Prostate gland (tissue), 2 donors: ENCODE data around the gene CREB3L1. TPM values are rescaled to one million over a fixed set of nuclear protein-coding genes. Genes with fewer than 3 reads are reported as not detected.

Experiments used
- DNase-seq: peaks from one replicate; pipeline ENCODE4 v3.0.0-alpha.2; 2019; ENCODE audit warnings: low spot score
- H3K27ac ChIP-seq, 2 donors: fragments of 200-600 bp; sonication (generic); 2 replicates each; pipeline ENCODE4 v1.5.1; 2017 to 2019
- H3K27me3 ChIP-seq: fragments of 200-600 bp; sonication (generic); replicated peaks from 2 replicates; pipeline ENCODE4 v1.5.1; 2019; ENCODE audit not compliant: insufficient read depth
- H3K36me3 ChIP-seq, 2 donors: fragments of 200-600 bp; sonication (generic); 1 replicate in 1 of 2; 2 replicates in 1 of 2; pipeline versions ENCODE4 v1.5.1 to v1.8.1; 2017 to 2019
- H3K4me1 ChIP-seq: fragments of 200-600 bp; sonication (generic); replicated peaks from 2 replicates; pipeline ENCODE4 v1.5.1; 2019
- H3K4me3 ChIP-seq, 2 donors: fragments of 200-600 bp; sonication (generic); 2 replicates each; pipeline ENCODE4 v1.5.1; 2017 to 2019
- H3K9me3 ChIP-seq: fragments of 200-600 bp; sonication (generic); 2 replicates; pipeline ENCODE4 v1.5.1; 2017
- POLR2A ChIP-seq: fragments of 450-650 bp; IDR thresholded peaks from one replicate; pipeline ENCODE4 v1.6.1; 2016; ENCODE audit warnings: antibody characterized with exemption, mild to moderate bottlenecking
- POLR2AphosphoS5 ChIP-seq: sonication (generic); formaldehyde crosslinking; IDR thresholded peaks from one replicate; pipeline ENCODE4 v1.6.1; 2017; ENCODE audit warnings: antibody characterized with exemption
- WGBS: methylation state at CpG from one replicate; pipeline ENCODE4 v1.1.5; 2018; 5-methylcytosine and 5-hydroxymethylcytosine counted together
- intact Hi-C: fragments of 100-400 bp; cut with DNase I; formaldehyde crosslinking; loops from one replicate; pipeline ENCODE4 v1.14.2; 2022
- total RNA-seq, 2 donors: library from RNA; depleted of rRNA; stranded (reverse); fragments of >200 nt; gene quantifications; one replicate each; pipeline ENCODE4 v1.1.0, GENCODE V29; 2016
- TF ChIP-seq, protein P1 (sequence below), 4 experiments: fragments of 200-600 bp in 2 of 4; fragments of 450-650 bp in 2 of 4; sonication (generic) in 2 of 4; IDR thresholded peaks; 1 replicate in 3 of 4; 2 replicates in 1 of 4; pipeline ENCODE4 v1.5.1; 2016 to 2019; ENCODE audit warnings: antibody characterized with exemption in 4 of 4, mild to moderate bottlenecking in 2 of 4, moderate library complexity in 2 of 4

Gene CREB3L1
- total RNA-seq, 2 donors from 2014 or later = 41.0 to 47.0 TPM

DNA sequence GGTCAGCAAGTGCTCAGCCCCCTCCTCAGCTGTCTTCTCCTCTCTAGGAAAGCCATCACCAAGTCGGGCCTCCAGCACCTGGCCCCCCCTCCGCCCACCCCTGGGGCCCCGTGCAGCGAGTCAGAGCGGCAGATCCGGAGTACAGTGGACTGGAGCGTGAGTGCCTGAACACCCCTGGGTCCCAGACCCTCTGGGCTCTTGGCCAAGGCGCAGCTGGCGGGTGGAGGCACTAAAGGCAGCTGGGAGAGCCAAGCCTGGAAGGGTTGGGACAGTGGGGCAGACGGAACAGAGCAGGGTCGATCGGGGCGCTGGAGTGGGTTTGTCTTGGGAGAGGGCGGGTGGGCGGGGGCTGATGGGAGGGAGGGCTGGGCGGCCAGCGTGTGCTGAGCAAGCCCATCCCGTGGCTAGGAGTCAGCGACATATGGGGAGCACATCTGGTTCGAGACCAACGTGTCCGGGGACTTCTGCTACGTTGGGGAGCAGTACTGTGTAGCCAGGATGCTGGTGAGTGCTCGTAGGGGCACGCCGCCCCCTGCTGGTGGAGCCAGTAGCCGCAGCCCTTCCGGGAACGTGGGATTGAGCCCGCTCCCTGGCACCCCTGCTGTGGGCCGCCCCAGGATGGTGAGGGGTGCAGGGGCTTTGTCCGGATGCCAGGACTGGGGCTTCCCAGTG, 89.9 kb downstream of the CREB3L1 start:
- DNase-seq = peak; percentile 50
- Histone ChIP-seq H3K4me1 (no peaks in the 10 kb centered on the region), H3K9me3 (no peaks in the 10 kb centered on the region), H3K27ac (no peak overlapping the region), H3K27me3 (no peaks in the 10 kb centered on the region), H3K36me3 (no peaks in the 10 kb centered on the region), H3K4me3 (no peak overlapping the region)
- TF ChIP-seq POLR2A = no peak
- TF ChIP-seq, protein P1, sequence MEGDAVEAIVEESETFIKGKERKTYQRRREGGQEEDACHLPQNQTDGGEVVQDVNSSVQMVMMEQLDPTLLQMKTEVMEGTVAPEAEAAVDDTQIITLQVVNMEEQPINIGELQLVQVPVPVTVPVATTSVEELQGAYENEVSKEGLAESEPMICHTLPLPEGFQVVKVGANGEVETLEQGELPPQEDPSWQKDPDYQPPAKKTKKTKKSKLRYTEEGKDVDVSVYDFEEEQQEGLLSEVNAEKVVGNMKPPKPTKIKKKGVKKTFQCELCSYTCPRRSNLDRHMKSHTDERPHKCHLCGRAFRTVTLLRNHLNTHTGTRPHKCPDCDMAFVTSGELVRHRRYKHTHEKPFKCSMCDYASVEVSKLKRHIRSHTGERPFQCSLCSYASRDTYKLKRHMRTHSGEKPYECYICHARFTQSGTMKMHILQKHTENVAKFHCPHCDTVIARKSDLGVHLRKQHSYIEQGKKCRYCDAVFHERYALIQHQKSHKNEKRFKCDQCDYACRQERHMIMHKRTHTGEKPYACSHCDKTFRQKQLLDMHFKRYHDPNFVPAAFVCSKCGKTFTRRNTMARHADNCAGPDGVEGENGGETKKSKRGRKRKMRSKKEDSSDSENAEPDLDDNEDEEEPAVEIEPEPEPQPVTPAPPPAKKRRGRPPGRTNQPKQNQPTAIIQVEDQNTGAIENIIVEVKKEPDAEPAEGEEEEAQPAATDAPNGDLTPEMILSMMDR (IDR thresholded peaks at IDR 0.05) = peak; percentile 89 to 93 (median 92)
- TF ChIP-seq POLR2AphosphoS5 = peak; percentile 26
- intact Hi-C loops = no loop called here
- 30% methylated on average over 28 of the region's 32 CpGs for WGBS

DNA sequence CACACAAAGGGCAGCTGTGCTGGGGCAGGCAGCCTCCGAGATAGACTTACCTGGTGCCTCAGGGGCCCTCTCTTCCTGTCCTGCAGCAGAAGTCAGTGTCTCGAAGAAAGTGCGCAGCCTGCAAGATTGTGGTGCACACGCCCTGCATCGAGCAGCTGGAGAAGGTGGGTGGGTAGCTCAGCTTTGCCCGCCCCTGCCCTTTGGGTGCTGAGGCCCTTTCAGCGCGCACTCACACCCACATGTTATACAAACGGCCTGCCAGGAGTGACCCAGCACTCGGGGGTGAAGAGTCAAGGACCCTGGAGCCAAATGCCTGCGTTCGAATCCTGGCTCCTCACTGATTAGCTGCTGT, 90.4 kb downstream of the CREB3L1 start:
- WGBS = 76% methylated on average over 11 of the region's 12 CpGs
- TF ChIP-seq POLR2AphosphoS5 = no peak
- TF ChIP-seq POLR2A = no peak
- TF ChIP-seq, protein P1 (IDR thresholded peaks at IDR 0.05) = no peak
- intact Hi-C loops = loop anchor here (2.0 kb wide), 1 partner anchor 21 kb away; the partner anchor contains the start of gene DGKZ
- Histone ChIP-seq H3K4me3 (no peak overlapping the region), H3K36me3 (no peaks in the 10 kb centered on the region), H3K9me3 (no peaks in the 10 kb centered on the region), H3K4me1 (no peaks in the 10 kb centered on the region), H3K27me3 (no peaks in the 10 kb centered on the region), H3K27ac (no peak overlapping the region)
- no peak for DNase-seq

DNA sequence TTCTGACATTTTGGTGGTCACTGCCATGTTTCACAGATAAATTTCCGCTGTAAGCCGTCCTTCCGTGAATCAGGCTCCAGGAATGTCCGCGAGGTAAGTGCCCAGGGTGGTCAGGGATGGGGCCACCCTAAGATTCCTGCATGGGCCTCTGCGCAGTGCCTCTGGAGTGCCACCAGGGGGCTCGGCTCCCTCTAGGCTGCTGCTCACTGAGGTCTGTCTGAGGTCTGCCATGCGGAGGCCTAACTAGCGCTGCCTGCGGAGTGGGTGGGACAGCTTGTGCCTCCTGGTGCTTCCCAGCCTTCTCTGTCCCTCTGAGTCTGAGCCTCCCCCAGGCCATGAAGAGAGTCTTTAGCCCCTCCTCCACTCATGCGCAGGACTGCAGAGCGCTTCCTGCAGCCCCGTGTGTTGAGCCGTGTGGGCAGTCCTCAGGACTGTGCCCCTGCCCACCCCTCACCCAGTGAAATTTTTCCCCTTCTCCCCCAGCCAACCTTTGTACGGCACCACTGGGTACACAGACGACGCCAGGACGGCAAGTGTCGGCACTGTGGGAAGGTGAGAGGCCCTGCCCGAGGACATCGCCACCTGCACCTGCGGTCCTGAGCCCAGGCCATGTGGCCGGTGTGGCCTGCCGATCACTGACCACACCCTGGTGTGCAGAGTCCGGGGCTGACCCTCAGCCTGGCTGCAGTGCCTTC, 92.1 kb downstream of the CREB3L1 start:
- no peak for DNase-seq
- no peak for TF ChIP-seq POLR2AphosphoS5
- TF ChIP-seq, protein P1 (IDR thresholded peaks at IDR 0.05) = peak; percentile 49 to 85 (median 58)
- H3K27me3 ChIP-seq = no peaks in the 10 kb centered on the region
- H3K4me3 ChIP-seq = no peak overlapping the region
- no peaks in the 10 kb centered on the region for H3K4me1 ChIP-seq
- H3K36me3 ChIP-seq = peaks cover 0 to 4% of the 10 kb centered on the region in 2 donors
- no peaks in the 10 kb centered on the region for H3K9me3 ChIP-seq
- WGBS = 63% methylated on average over 25 of the region's 25 CpGs
- intact Hi-C loops = loop anchor here (2.0 kb wide), 1 partner anchor 23 kb away; the partner anchor contains the start of gene DGKZ
- H3K27ac ChIP-seq = no peak overlapping the region

DNA sequence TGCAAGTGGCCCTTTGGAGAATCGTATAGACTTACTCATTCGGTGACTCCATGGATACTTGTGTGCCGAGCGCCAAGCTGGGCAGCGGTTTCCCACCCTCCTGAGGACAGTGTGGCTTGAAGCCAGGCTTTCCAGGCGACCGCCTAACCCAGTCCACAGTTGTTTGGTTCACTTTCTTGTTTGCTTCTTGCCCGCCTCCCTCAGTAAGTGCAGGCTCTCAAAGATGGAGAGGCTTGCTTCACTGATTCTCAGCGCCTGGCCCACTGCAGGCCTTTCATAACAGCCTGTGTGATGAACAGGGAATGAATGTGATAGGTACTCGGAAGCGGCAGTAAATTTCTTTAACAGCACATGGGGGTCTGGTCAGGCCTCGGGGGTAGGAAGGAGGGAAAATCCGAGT, 92.8 kb downstream of the CREB3L1 start:
- H3K27me3 ChIP-seq = no peaks in the 10 kb centered on the region
- intact Hi-C loops = no loop called here
- 84% methylated on average over 13 of the region's 13 CpGs for WGBS
- DNase-seq = no peak
- no peak overlapping the region for H3K4me3 ChIP-seq
- H3K9me3 ChIP-seq = no peaks in the 10 kb centered on the region
- peaks cover 4 to 11% of the 10 kb centered on the region in 2 donors for H3K36me3 ChIP-seq
- H3K4me1 ChIP-seq = no peaks in the 10 kb centered on the region
- no peak overlapping the region for H3K27ac ChIP-seq
- TF ChIP-seq POLR2A (no peak), POLR2AphosphoS5 (no peak)
- TF ChIP-seq, protein P1 (IDR thresholded peaks at IDR 0.05) = no peak

Other genes with a start within 250 kb of the CREB3L1 start
- gene PHF21A, start 156.2 kb upstream of the CREB3L1 start, total RNA-seq = 10 to 100 TPM; 24.7 to 48.0 TPM
- 10 to 100 TPM; 53.6 to 95.0 TPM for gene DGKZ, start 69.8 kb downstream of the CREB3L1 start, total RNA-seq
- 100 to 1,000 TPM in 1 of 2 donors, 10 to 100 TPM in 1; 71.6 to 164 TPM for gene MDK, start 104.0 kb downstream of the CREB3L1 start, total RNA-seq
- gene CHRM4, start 114.1 kb downstream of the CREB3L1 start, total RNA-seq = 1 to 10 TPM in 1 of 2 donors, not detected in 1; 2.8 TPM